ENCODE data around the gene OR5A1. TPM values are rescaled to one million over a fixed set of nuclear protein-coding genes. Genes with fewer than 3 reads are reported as not detected.
A peak's percentile ranks its signal among the peaks of the same experiment; 100 is the strongest.
"Not testable (repeated sequence)": the region's sequence is repeated elsewhere in the genome, so short reads cannot be mapped to it uniquely, and the experiment has no call there.

Gene OR5A1
- total and polyA plus RNA-seq, 4 donors = 0.08 TPM; not detected in 3

- Histone ChIP-seq H3K27ac (ENCODE audit: low read depth, low read length) (no peak overlapping the region), H3K4me1 (ENCODE audit: control insufficient read depth, insufficient read depth, low read length) (no peaks in the 10 kb centered on the region), H3K9me3 (ENCODE audit: control insufficient read depth, insufficient read depth, low read length) (no peaks in the 10 kb centered on the region), H3K27me3 (ENCODE audit: control insufficient read depth, insufficient read depth, low read length) (no peaks in the 10 kb centered on the region), H3K4me3 (ENCODE audit: low read depth, low read length) (no peak overlapping the region), H3K36me3 (ENCODE audit: control insufficient read depth, insufficient read depth, low read length) (no peaks in the 10 kb centered on the region)
- 91% methylated on average over 2 of the region's 2 CpGs for WGBS (ENCODE audit: insufficient coverage)
- no peak for DNase-seq (ENCODE audit: low read depth in 4 of 6, low spot score in 6 of 6)
Measured at GRCh38 chr11:59423835-59424234, 12.4 kb upstream of the OR5A1 start.

GRCh38 chr11:59425131-59425530 is 11.1 kb upstream of the OR5A1 start:
- Histone ChIP-seq H3K9me3 (ENCODE audit: control insufficient read depth, insufficient read depth, low read length) (no peaks in the 10 kb centered on the region), H3K27ac (ENCODE audit: low read depth, low read length) (no peak overlapping the region), H3K27me3 (ENCODE audit: control insufficient read depth, insufficient read depth, low read length) (no peaks in the 10 kb centered on the region), H3K4me1 (ENCODE audit: control insufficient read depth, insufficient read depth, low read length) (no peaks in the 10 kb centered on the region), H3K36me3 (ENCODE audit: control insufficient read depth, insufficient read depth, low read length) (no peaks in the 10 kb centered on the region), H3K4me3 (ENCODE audit: low read depth, low read length) (no peak overlapping the region)
- 85% methylated on average over 4 of the region's 4 CpGs for WGBS (ENCODE audit: insufficient coverage)
- DNase-seq (ENCODE audit: low read depth in 4 of 6, low spot score in 6 of 6) = no peak

DNA sequence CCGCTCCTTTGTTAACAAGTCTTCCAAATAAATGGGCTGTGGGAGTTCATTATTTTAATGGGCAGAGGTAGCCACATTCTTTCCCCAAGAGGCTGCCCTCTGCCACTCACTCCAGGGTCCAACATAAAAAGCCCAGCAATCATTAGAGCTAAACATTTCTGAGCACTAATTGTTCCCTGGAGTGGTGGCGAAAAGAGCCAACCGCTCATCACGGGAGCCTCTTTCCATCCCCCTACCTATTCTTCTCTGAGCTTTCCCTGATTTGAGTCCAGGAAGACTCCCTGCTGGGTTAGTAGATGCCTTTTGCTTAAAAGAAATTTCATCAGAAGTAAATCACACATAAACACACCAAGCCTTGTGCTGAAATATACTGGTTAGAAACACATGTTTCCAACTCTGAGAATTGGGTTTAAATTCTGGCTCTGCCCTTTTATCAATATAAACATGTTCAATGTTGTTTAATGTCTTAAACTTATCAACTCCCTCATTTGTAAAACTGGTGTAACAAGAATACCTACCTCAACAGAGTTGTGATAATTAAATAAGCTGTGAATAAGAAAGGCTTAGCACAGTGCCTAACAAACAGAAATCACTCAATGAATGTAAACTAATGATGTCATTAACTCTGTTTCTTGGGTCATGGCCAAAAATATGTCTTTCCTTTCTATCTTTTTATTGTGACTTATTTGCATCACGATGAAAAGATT is 9.8 kb upstream of the OR5A1 start, which contains the start of gene OR5A2:
Gene OR5A2, minus strand, starts transcription at position 53 of the 707 bp plus-strand sequence. CDS start 3,460 bp downstream, outside the sequence.
- peak in 2 of 6 donors; percentile 36 to 48 for DNase-seq (ENCODE audit: low read depth in 4 of 6, low spot score in 6 of 6)
- no peak within 1 kb of the TSS for H3K27ac ChIP-seq (ENCODE audit: low read depth, low read length)
- H3K27me3 ChIP-seq (ENCODE audit: control insufficient read depth, insufficient read depth, low read length) = no peaks in the 10 kb centered on the region

DNA sequence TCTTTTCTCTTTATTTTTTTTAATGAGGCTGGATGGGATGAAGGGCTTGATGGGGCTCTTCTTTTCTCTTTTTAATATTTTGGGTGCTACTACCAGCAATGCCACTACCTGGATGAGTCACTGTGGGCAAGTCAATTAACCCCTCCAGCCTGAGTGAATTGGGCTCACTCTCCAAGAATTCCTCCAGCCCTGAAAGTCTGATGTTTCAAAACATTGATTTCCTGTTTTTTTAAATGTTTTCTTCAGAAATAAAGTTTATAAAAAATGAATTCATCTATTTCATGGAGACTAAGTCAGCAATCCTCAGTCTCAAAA is 9.2 kb upstream of the OR5A1 start:
- H3K9me3 ChIP-seq (ENCODE audit: control insufficient read depth, insufficient read depth, low read length) = no peaks in the 10 kb centered on the region
- H3K4me1 ChIP-seq (ENCODE audit: control insufficient read depth, insufficient read depth, low read length) = no peaks in the 10 kb centered on the region
- H3K27me3 ChIP-seq (ENCODE audit: control insufficient read depth, insufficient read depth, low read length) = no peaks in the 10 kb centered on the region
- H3K36me3 ChIP-seq (ENCODE audit: control insufficient read depth, insufficient read depth, low read length) = no peaks in the 10 kb centered on the region
- no peak for DNase-seq (ENCODE audit: low read depth in 4 of 6, low spot score in 6 of 6)
- H3K27ac ChIP-seq (ENCODE audit: low read depth, low read length) = no peak overlapping the region
- H3K4me3 ChIP-seq (ENCODE audit: low read depth, low read length) = no peak overlapping the region

More for the DNA sequence above, 9.8 kb upstream of the OR5A1 start, which contains the start of gene OR5A2:
- WGBS (ENCODE audit: insufficient coverage) = 24% methylated on average over 2 of the region's 5 CpGs
- H3K4me3 ChIP-seq (ENCODE audit: low read depth, low read length) = no peak within 1 kb of the TSS
- H3K36me3 ChIP-seq (ENCODE audit: control insufficient read depth, insufficient read depth, low read length) = no peaks in the 10 kb centered on the region
- no peaks in the 10 kb centered on the region for H3K4me1 ChIP-seq (ENCODE audit: control insufficient read depth, insufficient read depth, low read length)
- no peaks in the 10 kb centered on the region for H3K9me3 ChIP-seq (ENCODE audit: control insufficient read depth, insufficient read depth, low read length)

DNA sequence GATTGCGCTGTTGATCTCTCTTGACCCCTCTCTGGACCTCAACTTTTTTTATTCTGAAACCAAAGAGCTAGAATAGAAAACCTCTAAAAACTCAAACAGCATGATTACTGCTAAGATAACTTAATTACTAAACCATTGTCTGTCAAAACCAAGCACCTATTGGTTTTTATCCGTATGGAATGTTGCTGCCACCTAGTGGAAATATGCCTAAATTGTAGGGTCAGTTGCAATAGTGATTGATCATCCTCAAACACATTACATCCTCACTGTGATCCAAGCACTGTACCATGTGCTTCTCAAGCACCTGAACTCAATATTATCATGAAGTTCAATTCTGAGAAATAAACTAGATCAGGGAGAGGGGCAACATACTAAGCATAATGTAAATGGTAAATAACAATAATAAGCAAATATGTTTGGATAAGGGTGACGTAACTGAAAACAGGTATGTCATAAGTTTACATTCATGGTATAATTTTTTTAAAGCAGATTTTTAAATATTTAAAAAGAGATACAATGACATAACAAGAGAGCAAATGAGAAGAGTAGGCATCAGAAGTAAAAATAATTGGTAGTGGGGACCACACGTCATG is 6.2 kb upstream of the OR5A1 start:
- H3K27me3 ChIP-seq (ENCODE audit: control insufficient read depth, insufficient read depth, low read length) = no peaks in the 10 kb centered on the region
- no peaks in the 10 kb centered on the region for H3K4me1 ChIP-seq (ENCODE audit: control insufficient read depth, insufficient read depth, low read length)
- no peaks in the 10 kb centered on the region for H3K36me3 ChIP-seq (ENCODE audit: control insufficient read depth, insufficient read depth, low read length)
- H3K27ac ChIP-seq (ENCODE audit: low read depth, low read length) = no peak overlapping the region
- H3K4me3 ChIP-seq (ENCODE audit: low read depth, low read length) = no peak overlapping the region
- no peaks in the 10 kb centered on the region for H3K9me3 ChIP-seq (ENCODE audit: control insufficient read depth, insufficient read depth, low read length)
- 83% methylated on average over 1 of the region's 4 CpGs for WGBS (ENCODE audit: insufficient coverage)
- DNase-seq (ENCODE audit: low read depth in 4 of 6, low spot score in 6 of 6) = peak in 5 of 6 donors; percentile 17 to 81 (median 36)

DNA sequence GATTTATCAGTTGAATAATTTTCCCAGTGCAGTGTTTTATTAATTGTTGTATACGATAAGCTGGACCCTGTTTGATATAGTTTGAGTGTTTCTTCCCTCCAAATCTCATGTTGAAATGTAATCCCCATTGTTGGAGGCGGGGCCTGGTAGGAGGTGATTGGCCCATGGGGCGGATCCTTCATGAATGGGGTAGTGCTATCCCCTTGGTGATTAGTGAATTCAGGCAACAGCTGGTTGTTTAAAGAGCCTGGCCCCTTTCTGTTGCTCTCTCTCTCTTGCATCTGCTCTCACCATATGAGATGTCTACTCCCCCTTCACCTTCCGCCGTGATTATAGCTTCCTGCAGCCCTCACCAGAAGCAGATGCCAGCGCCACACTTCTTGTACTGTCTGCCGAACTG is 1.5 kb downstream of the OR5A1 start:
- H3K27ac ChIP-seq (ENCODE audit: low read depth, low read length) = no peak overlapping the region
- H3K4me3 ChIP-seq (ENCODE audit: low read depth, low read length) = no peak overlapping the region
- no peaks in the 10 kb centered on the region for H3K36me3 ChIP-seq (ENCODE audit: control insufficient read depth, insufficient read depth, low read length)
- no peak for DNase-seq (ENCODE audit: low read depth in 4 of 6, low spot score in 6 of 6)
- no peaks in the 10 kb centered on the region for H3K9me3 ChIP-seq (ENCODE audit: control insufficient read depth, insufficient read depth, low read length)
- H3K4me1 ChIP-seq (ENCODE audit: control insufficient read depth, insufficient read depth, low read length) = no peaks in the 10 kb centered on the region
- WGBS (ENCODE audit: insufficient coverage) = 91% methylated on average over 3 of the region's 7 CpGs
- H3K27me3 ChIP-seq (ENCODE audit: control insufficient read depth, insufficient read depth, low read length) = no peaks in the 10 kb centered on the region

DNA sequence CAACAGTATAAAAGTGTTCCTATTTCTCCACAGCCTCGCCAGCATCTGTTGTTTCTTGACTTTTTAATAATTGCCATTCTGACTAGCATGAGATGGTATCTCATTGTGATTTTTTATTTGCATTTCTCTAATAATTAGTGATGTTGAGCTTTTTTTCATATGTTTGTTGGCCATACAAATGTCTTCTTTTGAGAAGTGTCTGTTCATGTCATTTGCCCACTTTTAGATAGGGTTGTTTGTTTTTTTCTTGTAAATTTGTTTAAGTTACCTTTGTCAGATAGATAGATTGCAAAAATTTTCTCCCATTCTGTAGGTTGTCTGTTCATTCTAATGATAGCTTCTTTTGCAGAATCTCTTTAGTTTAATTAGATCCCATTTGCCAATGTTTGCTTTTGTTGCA is 9.4 kb downstream of the OR5A1 start:
- no CpG with 5 or more reads among the region's 1 CpG for WGBS (ENCODE audit: insufficient coverage)
- not testable (repeated sequence) for H3K27ac ChIP-seq (ENCODE audit: low read depth, low read length); H3K4me1 ChIP-seq (ENCODE audit: control insufficient read depth, insufficient read depth, low read length); H3K36me3 ChIP-seq (ENCODE audit: control insufficient read depth, insufficient read depth, low read length); DNase-seq (ENCODE audit: low read depth in 4 of 6, low spot score in 6 of 6); H3K9me3 ChIP-seq (ENCODE audit: control insufficient read depth, insufficient read depth, low read length); H3K27me3 ChIP-seq (ENCODE audit: control insufficient read depth, insufficient read depth, low read length); H3K4me3 ChIP-seq (ENCODE audit: low read depth, low read length)

- Histone ChIP-seq H3K27ac (ENCODE audit: low read depth, low read length) (no peak overlapping the region), H3K36me3 (ENCODE audit: control insufficient read depth, insufficient read depth, low read length) (no peaks in the 10 kb centered on the region), H3K4me1 (ENCODE audit: control insufficient read depth, insufficient read depth, low read length) (no peaks in the 10 kb centered on the region), H3K4me3 (ENCODE audit: low read depth, low read length) (no peak overlapping the region), H3K9me3 (ENCODE audit: control insufficient read depth, insufficient read depth, low read length) (peaks cover 4% of the 10 kb centered on the region), H3K27me3 (ENCODE audit: control insufficient read depth, insufficient read depth, low read length) (no peaks in the 10 kb centered on the region)
- WGBS (ENCODE audit: insufficient coverage) = 100% methylated on average over 1 of the region's 2 CpGs
- no peak for DNase-seq (ENCODE audit: low read depth in 4 of 6, low spot score in 6 of 6)
Measured at GRCh38 chr11:59448484-59448883, 12.2 kb downstream of the OR5A1 start.

DNA sequence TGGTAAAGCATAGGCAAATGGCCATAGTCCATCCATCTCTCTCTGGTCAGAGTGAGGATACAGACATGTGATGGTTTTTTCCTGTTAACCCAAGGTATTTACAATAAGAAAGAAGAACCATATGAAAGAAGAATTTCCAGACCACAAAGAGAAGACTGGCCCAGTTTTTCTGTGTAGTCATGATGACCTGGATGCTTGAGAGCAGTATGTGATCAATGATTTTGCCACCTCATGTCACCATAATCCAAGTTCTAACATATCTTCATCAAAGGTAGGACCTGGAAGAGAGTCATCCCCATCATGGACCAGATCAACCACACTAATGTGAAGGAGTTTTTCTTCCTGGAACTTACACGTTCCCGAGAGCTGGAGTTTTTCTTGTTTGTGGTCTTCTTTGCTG is 20.4 kb downstream of the OR5A1 start, which contains the start of gene OR4D6:
Gene OR4D6, plus strand, starts transcription at position 301 of the 400 bp plus-strand sequence. Its CDS starts 0 bp downstream, at position 301.
- H3K27ac ChIP-seq (ENCODE audit: low read depth, low read length) = no peak within 1 kb of the TSS
- no peak within 1 kb of the TSS for H3K4me3 ChIP-seq (ENCODE audit: low read depth, low read length)
- H3K4me1 ChIP-seq (ENCODE audit: control insufficient read depth, insufficient read depth, low read length) = no peaks in the 10 kb centered on the region
- no peaks in the 10 kb centered on the region for H3K27me3 ChIP-seq (ENCODE audit: control insufficient read depth, insufficient read depth, low read length)
- no peaks in the 10 kb centered on the region for H3K36me3 ChIP-seq (ENCODE audit: control insufficient read depth, insufficient read depth, low read length)
- no CpG with 5 or more reads among the region's 2 CpGs for WGBS (ENCODE audit: insufficient coverage)
- DNase-seq (ENCODE audit: low read depth in 4 of 6, low spot score in 6 of 6) = no peak
- no peaks in the 10 kb centered on the region for H3K9me3 ChIP-seq (ENCODE audit: control insufficient read depth, insufficient read depth, low read length)

- H3K27me3 ChIP-seq (ENCODE audit: control insufficient read depth, insufficient read depth, low read length) = no peaks in the 10 kb centered on the region
- no peaks in the 10 kb centered on the region for H3K4me1 ChIP-seq (ENCODE audit: control insufficient read depth, insufficient read depth, low read length)
- no CpG with 5 or more reads among the region's 3 CpGs for WGBS (ENCODE audit: insufficient coverage)
- no peak overlapping the region for H3K4me3 ChIP-seq (ENCODE audit: low read depth, low read length)
- H3K36me3 ChIP-seq (ENCODE audit: control insufficient read depth, insufficient read depth, low read length) = no peaks in the 10 kb centered on the region
- no peaks in the 10 kb centered on the region for H3K9me3 ChIP-seq (ENCODE audit: control insufficient read depth, insufficient read depth, low read length)
- no peak overlapping the region for H3K27ac ChIP-seq (ENCODE audit: low read depth, low read length)
- no peak for DNase-seq (ENCODE audit: low read depth in 4 of 6, low spot score in 6 of 6)
Measured at GRCh38 chr11:59459916-59460315, 23.6 kb downstream of the OR5A1 start.

Measured in spinal cord (tissue), 10 donors.